HuH-7 (cell line): ENCODE data around the gene HPSE2.
A peak's percentile ranks its signal among the peaks of the same experiment; 100 is the strongest.

Source experiments
- DNase-seq: peaks from one replicate; pipeline ENCODE4 v3.0.0; 2011; ENCODE audit warnings: low spot score

Gene HPSE2

DNA sequence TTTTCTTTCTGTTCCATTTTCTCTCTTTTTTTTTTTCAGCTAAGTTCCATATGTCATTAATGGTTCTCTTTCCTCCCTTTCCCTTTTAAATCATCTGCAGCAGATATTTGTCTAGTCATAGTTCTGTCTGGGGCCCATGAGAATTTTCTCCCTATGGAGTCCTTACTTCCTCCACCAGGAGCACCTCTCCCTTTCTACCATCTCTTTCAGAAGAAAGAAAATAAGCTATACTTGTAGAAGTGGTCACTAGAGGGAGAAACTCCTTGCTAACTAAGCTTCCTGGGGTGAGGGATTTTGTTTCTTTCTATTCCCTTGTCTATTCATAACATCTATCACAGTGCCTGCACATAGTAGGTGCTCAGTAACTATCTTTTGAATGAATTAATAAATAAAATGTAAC, 558.8 kb downstream of the HPSE2 start:
- no peak for DNase-seq

DNA sequence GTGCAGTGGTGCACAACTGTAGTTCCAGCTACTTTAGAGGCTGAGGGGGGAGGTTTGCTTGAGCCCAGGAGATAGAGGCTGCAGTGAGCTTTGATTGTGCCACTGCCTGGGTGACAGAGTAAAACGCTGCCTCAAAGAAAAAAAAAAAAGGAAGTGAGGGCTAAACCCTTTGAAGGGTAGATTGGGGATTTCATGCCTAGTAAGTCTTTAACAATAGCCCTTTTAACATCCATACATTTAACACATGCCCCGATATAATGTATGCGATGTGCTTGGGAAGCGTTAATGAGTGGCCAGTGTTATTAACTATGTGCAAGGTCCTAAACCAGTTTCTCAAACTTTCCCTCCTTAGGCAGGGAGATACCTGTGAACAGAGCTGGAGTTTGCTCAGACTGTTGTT, 559.8 kb downstream of the HPSE2 start:
- no peak for DNase-seq

DNA sequence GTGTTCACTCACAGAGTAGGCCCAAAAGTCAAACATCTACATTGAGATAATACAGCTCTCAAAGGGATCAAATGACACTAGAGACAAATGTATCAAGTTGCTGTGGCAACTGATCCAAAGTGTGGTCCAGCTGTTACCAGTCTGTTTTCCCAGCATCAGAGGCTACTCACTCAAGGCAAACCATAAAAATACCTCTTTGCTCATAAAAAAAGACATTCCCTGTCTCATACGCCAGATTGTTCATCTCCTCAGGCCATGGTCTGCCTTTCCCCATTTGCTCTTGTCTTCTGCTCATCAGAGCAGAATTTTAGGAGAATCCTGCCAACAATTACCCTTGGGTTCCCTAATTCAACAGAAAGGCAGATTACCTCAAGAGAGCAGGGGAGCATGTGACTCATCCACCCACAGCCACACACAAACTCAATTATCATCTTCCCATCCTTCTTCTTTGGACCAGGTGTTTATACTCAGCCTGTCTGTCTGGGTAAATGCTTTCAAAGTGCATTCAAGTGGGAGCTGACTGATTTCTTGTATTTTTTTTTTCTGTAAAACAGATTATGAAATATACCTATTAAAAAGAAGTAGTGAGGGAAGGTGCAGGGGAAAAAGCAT, 562.4 kb downstream of the HPSE2 start:
- no peak for DNase-seq

DNA sequence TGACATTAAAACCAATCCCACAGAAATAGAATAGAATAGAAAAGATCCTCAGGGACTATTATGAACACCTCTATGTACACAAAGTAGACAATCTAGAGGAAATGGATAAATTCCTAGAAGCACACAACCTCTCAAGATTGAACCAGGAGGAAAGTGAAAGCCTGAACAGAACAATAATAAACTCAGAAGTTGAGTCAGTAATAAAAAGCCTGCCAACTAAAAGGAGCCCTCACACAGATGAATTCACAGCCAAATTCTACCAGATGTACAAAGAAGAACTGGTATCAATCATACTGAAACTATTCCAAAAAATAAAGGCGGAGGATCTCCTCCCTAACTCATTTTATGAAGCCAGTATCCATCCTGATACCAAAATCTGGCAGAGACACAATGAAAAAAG, 568.6 kb downstream of the HPSE2 start:
- no peak for DNase-seq

DNA sequence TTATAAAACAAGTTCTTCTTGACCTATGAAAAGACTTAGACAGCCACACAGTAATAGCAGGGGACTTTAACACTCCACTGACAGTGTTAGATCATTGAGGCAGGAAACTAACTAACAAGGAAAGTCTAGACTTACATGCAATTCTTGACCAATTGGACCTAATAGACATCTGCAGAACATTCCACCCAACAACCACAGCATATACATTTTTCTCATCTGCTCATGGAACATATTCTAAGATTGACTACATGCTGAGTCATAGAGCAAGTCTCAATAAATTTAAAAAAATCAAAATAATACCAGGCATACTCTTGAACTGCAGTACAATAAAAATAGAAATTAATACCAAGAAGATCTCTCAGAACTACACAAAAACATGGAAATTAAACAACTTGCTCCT, 569.4 kb downstream of the HPSE2 start:
- DNase-seq: no peak

DNA sequence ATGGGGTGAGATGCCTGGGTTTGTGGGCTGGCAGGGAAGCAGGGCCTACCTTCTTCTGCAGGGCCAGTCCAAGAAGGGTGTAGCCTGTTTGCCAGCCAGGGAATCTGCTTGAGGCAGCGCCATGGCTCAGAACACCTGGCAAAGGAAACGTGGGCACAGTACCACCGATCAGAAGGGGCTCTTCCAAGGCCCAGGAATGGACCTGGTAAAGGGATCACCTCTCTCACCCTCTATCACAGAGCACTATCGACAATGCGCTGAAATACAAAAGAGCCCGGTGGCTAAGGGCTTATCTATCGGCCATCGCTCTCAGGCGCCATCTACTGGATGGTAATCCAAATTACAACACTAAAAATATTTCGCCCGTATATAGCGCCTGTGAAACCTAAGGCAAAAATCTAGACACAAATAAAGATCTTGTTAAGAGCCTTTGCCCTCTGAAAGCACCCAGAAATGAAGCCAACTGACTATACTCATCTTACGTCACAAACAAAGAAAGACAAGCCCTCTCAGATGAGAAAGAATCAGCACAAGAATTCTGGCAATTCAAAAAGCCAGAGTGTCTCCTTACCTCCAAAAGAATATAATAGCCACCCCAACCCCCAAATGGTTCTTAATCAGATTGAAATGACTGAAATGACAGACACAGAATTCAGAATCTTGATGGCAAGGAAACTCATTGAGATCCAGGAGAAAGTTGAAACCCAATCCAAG, 571.2 kb downstream of the HPSE2 start:
- DNase-seq: peak; percentile 26

DNA sequence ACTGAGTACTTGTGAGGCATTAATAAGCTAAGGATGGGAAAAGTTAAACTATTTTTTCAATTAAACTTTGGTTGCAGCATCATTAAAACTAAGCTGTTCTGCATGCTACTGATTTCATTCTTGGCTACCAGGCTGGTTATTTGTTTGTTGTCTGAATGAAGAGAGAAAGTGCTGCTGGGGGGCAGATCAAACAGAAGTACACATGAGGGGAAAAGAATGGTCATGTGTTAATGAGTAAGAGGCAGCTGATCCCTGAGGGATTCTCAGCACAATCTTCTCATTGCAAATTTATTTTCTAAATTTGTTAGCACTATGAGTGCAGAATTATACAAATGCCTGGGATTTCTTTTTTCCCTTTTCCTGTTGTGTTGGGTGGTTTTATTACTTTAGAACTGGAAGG, 575.7 kb downstream of the HPSE2 start:
- DNase-seq: no peak

DNA sequence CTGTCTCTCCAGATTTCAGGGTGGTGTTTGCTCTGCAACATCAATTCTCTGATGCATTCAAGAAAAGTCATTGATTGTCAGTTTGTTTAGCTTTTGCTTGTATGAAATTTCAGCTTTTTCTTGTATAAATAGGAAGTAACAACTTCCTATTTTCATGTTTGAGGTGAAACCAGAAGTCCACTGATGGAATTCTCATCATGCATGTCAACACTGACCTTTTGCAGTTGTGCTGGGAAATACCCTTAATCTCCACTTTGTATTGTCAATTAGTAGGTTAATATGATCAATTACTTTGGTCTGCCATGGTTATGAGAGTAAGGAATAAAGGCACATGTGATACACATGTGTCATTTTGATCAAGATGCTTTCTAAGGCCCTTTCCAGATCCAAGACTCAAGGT, 580.2 kb downstream of the HPSE2 start:
- DNase-seq: no peak

DNA sequence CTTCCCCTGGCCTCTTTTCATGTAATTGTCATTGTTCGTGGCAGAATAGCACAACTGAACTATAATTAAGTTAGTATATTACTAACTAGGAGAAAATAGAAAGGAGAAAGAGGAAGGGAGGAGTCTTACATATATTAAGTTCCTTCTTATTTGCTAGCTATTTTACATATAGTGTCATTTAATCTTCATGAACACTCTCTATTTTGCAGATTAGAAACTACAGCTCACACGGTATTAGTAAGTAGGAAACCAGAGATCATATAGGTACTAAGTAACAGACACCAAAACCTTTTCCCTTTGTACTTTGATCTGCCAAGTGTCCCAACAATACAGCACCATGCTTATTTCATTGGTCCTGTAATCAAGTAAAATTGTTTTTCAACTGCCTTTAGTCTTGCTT, 586.5 kb downstream of the HPSE2 start:
- DNase-seq: no peak

DNA sequence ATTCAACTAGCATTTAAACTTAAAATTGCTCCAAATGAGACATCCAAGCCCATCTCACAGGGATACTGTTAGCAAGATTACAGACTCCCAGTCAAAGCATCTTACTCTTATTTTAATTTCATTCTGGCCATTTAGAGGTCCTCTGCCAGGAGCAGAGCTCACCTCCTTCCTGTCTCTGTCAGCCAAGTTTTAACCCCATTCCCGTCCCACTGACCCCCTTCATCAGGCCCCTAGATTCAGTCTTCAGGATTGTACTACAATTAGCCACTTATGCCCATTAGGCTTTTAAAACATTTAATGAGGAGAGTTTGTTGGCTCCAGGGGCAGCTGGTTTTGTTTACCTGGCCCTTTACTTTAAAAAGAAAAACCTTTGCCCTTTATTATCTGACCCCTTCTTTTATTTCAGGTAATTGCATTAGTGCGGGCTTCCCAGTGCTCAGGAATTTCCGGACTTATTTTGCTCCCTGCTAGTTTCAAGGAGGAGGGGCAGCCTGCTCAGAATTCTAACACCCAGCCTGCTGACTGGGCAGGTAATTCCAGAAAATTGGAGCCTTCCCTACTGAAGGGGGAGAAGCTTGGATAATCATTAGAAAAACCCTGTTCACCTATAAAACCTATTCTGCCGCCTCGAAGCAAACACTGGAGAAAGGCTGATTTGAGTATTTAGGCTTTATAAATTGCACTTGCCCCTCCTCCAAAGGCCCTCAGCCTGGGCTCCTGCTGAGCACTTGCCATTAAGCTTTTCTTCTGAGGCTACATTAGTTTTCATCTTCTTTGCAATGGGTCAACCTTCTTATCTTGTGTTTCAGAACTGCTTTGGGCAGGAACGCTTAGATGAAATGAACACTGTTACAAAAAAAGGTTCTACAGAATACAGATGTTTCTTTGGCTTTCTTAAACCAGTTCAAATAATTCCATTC, 588.4 kb downstream of the HPSE2 start:
- DNase-seq: peak; percentile 16

DNA sequence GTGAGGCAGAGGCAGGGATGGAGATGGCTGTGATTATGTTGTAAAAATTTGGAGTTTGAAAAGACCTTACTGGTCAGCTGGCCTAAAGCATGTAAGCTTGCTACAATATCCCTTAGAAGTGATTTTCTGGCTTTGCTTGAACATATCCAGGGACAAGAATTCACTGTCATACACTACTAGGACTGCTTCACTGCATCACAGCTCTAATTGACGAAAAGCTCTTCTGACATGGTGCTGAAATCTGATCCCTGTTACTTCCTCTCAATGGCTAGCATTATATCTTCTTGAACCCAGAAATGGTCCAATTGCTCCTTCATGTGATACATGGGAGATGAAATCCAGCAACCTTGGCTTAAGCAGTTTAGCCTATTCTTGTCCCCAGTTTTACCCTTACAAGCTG, 591.2 kb downstream of the HPSE2 start:
- no peak for DNase-seq

DNA sequence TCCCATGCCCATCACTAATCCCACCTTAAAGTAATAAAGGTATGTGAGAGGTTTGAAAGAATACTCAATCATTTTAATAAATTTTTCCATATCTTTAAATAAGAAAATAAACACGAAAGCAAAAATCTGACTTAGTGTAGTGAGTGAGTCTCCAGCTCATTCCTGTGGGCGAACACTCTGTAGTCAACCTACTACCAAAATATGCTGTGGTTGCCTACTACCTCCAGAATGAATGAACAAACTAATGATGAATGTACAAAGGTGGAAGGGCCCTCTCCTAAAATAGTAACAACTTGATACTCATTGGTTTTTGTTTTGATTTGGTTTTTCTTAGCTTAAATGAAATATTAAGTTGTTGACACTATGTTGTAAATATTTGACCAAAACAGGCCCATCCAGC, 593.4 kb downstream of the HPSE2 start:
- no peak for DNase-seq

DNA sequence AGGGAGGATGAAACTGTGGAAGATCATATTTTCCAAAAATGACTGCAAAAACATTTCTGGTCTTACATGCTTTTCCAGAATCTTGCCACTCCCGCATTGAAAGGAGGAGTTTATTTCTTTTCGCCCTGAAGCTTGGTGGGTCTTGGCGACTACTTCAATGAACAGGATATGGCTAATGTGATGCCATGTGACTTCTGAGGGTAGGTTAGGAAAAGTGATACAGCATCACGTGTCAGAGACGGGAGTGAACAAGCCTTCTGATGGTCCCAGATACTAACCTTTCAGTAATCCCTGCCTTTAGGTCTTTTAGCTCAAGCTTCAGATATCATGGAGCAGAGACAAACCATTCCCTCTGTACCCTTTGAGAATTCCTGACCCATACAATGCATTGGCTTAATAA, 596.7 kb downstream of the HPSE2 start:
- no peak for DNase-seq

DNA sequence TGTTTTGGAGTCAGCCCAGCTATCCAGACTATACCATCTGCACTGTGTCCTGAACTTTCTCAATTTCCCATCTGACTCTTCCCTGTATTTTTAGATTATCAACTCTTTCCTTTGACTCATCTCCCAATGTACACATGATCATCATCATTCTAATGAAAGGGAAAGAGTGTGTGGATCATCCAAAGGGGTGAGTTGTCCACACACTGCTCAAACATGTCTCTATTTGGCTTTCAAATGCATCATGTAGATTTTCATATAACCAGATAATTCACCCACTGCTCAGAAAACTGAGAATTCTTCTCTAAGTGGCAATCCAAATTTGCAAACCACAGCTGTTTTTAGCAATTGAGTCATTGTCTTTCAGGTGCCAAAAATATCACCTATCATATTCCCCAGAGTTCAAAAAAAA, 598.7 kb downstream of the HPSE2 start:
- DNase-seq: no peak

DNA sequence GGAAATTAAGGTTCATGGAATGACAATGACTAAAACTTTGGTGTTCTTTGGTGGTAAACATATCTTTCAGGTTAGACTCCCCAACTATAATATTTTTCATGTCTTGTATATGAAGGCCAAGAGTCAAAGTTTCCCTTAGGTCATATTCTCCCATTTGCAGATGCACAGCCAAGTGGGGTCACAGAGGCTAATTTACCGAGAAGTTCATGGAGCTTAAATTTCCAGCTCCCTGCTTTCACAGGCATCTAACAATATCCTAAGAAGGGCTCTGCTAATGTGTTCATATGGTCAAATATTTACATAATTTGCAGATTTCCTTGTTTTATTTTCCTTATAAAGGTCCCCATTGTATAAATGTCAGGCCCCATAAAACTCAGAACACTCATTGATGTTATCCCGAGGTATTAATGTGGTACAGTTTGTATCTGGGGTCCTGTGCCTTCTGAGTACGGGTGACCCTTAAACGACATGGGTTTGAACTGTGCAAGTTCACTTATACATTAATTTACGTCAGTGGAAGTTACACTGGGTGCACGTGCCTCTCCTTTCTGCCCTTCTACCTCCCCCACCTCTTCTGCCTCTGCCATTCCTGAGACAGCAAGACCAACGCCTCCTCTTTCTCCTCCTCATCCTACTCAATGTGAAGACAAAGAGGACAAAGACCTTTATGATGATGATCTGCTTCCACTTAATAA, 603.0 kb downstream of the HPSE2 start:
- no peak for DNase-seq

DNA sequence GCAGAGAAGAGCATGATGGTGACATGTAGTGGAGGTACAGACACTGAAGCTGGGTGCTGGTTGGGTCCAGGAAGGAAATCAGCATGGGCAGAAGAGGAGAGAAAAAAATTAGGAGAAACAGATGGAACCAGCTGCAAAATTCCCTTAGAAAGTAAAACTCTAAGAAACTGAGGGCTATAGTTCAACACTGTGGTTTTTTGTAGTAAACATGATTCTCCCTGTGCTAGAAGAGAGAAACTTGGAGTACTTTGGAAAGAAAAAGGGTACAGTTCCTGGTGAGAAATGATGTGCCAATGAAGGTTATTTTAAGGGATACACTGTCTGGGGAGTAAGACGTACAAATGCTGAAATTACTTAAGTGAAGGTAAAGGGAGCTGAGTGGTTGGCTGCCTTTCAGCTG, 607.4 kb downstream of the HPSE2 start:
- DNase-seq: no peak

DNA sequence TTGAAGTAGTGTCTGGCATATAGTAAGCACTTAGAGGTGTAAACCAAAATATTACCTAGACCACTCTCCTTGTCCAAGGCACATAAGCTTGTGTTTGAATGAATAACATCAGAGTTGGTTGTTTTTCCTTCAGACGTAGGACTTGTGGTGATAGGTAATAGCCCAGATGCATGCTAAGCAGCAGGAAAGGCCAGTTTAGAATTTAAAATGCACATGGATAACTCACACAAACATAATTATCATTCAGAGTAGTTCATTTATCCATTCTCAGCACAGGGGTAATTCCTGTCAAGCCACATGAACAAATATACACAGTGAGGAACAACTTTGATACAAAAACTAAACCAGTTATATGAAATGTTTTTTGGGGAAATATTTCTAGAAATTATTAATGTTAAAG, 607.9 kb downstream of the HPSE2 start:
- no peak for DNase-seq

DNA sequence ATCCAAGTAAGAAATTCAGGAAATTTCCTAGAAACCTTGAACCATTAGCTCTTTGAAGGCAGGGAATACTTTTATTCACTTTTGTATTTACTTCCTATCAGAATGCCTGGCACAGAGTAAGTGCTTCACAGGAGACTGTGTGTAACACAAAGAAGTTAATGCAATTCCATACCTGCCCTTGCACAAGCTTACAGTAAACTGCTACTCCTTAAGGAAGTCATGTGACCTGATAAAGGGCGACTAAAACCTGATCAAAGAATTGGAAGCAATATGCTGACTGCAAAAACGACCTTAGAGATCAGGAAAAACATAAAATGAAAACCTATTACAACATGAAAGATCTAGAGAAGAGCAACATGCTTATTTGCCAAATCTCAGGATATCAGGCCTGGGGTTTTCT, 610.7 kb downstream of the HPSE2 start:
- DNase-seq: no peak

DNA sequence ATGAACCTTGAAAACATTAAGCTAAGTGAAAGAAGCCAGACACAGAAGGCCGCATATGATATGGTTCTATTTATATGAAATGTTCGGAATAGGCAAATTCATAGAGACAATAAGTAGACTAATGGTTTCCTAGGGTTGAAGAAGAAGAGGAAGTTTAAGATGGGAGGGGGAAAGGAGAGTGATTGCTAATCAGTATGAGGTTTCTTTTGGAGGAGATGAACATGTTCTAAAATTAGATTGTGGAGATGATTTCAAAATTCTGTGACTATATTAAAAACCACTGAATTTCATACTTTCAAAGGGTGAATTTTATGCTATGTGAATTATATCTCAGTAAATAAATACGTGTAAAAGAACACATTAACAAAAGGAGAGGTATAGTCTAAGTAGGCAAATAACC, 612.5 kb downstream of the HPSE2 start:
- DNase-seq: no peak

DNA sequence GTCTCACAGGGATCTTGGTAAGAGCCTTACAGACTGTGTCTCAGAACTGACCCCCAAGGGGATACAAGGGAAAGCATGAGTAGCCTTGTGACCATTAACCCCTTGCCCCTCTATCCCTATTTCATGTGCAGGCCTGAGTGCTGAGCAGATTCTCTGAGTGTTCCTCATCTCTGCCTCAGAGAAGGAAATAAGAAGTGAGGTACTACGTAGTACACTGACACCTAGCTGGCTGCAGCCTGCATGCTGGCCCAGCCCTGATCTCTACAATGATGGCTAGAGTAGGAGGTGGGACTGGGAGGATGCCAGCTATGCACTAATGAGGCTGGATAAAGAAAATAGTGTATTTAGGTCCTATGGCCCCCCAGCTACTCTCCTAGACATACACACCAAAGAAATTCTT, 614.0 kb downstream of the HPSE2 start:
- DNase-seq: no peak

DNA sequence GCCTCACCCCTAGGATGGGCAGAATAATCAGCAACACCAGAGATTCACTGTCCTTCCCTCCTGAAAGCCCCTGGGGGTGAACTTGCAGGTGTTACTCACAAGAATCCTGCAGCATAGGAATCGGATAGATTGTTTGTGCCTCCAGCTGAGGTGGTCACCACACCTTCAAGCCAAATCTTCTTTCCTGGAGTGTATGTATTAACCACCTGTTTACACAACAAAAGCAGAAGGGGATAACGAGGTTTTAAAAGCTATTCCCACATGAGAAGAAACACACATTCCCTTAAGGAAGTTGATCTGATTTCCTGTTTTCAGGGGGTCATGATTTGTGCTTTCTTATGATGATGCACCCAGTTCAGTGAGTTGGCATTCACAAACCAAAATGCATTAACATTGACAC, 615.1 kb downstream of the HPSE2 start:
- no peak for DNase-seq

DNA sequence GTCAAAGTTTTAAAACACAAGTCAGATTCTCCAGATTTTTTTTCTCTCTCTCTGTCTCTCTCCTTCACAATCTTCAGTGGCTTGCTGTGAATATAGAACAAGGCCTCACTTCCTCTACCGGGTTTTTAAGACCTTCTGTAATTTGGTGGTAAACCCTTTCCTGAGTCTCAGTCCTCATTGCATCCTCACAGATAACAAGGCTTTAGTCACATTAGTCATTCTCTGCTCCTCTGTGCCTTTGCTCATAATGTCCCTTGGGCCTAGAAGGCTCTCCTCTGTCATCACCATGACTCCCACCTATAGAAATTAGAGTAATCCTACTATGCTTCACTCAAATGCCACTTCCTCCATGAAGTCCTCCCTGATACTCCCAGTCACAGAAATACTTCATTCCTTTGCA, 616.2 kb downstream of the HPSE2 start:
- no peak for DNase-seq
